CD4-positive, alpha-beta T cell treated with Interleukin-6 for 4 hours (primary cell): ENCODE data around the gene PRR35.

ENCODE experiments used
- DNase-seq: peaks from one replicate; pipeline ENCODE4 v3.0.0-alpha.2; 2020; ENCODE audit warnings: mixed read lengths

Gene PRR35

GRCh38 chr16:549544-550263 is 10.5 kb upstream of the PRR35 start:
- DNase-seq: no peak

DNA sequence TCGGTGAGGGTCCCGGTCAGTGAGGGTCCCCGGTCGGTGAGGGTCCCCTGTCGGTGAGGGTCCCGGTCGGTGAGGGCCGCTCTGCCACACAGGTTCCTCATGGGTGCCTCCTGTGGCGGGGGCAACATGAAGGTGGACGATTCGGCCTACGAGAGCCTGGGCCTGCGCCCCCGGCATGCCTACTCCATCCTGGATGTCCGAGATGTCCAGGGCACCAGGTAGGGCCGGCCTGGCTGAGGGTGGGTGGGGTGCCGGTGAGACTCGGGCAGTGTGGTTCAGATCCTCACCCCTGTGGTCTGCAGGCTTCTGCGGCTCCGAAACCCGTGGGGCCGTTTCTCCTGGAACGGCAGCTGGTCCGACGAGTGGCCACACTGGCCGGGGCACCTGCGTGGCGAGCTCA is 9.0 kb upstream of the PRR35 start:
- no peak for DNase-seq

GRCh38 chr16:552171-552570 is 8.0 kb upstream of the PRR35 start:
- DNase-seq: no peak

DNA sequence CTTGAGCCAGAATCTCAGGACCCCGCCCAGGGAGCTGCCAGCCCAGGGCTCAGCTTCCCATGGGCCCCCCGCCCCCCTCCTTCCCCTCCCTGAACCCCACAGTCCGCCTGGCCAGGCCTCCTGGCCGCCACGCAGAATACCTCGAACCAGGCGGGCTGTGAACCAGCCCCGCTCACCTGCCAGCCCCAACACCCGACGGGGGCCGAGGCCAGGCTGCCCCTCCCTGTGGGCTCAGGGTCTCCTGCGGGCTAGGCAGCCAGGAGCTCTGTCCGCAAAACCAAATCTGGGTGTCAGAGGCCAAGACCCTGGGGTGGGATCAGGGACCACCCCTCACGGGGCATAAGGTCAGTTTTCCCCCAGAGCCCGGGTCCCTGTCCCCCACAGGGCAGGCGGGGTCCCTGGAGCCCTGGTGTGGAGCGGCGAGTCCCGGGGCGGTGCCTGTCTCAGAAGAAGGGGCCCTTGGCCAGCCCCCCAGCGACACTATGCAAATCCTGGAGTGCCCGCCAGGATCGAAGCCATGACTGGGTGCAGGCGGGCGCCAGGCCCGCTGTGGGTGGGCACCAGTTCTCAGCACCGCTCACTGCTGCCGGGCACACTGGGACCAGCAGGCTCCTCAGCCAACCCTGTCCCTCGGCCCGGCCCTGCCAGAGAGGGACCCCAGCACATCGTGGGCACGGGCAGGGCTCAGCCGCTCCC is 6.4 kb upstream of the PRR35 start:
- DNase-seq: no peak

DNA sequence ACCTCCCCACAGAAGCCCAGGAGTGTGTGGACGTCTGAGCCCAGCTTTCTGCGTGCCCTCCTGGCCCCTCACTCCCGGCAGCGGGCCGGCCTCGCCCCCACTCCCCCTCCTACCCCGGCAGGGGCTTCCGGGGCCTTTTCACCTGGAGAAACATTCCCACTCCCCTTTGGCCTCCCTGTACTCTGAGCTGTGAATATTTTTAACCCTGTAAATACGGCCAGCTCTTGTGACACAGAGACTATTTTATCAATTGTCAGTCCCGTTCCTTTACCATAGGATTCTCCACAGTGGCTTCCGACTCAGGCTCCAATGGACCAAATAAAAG is 5.9 kb upstream of the PRR35 start:
- no peak for DNase-seq

- no peak for DNase-seq
Measured at GRCh38 chr16:554640-555365, 5.4 kb upstream of the PRR35 start.

GRCh38 chr16:555528-556473 is 4.4 kb upstream of the PRR35 start:
- no peak for DNase-seq

GRCh38 chr16:556474-557173 is 3.6 kb upstream of the PRR35 start:
- DNase-seq: no peak

- no peak for DNase-seq
Measured at GRCh38 chr16:557463-558297, 2.5 kb upstream of the PRR35 start.

- DNase-seq: no peak
Measured at GRCh38 chr16:558298-559020, 1.7 kb upstream of the PRR35 start.

DNA sequence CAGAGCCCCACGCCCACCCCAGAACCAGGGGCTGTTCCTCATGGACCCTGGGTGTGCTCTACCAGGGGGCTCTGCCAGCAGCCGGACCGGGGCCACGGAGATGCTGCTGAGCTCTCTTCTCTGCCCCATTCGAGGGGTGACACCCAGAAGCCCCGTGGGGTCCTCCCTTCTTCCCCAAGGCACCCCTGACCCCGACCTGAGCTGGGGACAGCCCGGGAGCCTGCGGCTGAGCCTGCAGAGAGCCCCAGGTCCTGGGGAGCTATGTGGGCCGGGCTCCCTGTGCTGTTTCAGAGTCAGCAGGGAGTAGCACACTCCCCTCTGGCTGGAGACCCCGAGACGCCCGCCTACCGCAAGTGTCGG is 1.2 kb upstream of the PRR35 start:
- DNase-seq: no peak

GRCh38 chr16:559411-560203 is 587 bp upstream of the PRR35 start:
- no peak for DNase-seq

DNA sequence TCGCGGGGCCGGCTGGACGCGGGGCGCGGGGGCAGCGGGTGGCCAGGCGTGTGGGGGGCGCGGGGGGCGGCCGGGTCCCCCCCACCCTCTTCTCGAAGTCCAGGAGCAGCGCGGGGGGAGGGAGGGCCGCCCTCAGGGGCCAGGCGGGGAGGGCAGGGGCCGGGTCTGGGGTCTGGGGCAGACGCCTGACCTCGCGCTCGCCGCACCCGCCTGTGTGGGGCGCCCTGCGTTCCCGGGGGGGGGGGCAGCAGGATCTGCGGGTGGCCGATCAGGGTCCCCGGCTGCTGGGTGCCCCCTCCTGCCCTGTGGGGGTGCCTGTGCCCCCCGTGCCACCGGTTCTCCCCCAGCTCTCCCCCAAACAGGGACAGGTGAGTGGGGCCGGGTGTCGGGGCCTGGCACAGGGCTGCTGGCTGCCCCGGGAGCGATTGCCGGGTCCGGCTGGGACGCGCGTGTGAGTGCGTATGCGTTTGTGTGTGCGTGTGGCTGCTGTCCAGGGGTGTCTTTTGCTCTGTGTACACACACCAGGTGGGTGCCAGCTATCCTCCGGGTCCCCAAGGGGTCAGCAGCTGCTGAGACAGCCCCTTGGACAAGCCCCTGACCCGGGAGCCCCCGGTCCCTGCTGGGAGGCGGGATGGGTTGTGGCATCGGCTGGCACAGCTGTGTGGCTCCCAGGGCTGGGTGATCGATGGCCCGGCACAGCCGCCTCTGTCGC is 663 bp downstream of the PRR35 start:
- no peak for DNase-seq

GRCh38 chr16:561413-561794 is 1.2 kb downstream of the PRR35 start:
- DNase-seq: no peak

DNA sequence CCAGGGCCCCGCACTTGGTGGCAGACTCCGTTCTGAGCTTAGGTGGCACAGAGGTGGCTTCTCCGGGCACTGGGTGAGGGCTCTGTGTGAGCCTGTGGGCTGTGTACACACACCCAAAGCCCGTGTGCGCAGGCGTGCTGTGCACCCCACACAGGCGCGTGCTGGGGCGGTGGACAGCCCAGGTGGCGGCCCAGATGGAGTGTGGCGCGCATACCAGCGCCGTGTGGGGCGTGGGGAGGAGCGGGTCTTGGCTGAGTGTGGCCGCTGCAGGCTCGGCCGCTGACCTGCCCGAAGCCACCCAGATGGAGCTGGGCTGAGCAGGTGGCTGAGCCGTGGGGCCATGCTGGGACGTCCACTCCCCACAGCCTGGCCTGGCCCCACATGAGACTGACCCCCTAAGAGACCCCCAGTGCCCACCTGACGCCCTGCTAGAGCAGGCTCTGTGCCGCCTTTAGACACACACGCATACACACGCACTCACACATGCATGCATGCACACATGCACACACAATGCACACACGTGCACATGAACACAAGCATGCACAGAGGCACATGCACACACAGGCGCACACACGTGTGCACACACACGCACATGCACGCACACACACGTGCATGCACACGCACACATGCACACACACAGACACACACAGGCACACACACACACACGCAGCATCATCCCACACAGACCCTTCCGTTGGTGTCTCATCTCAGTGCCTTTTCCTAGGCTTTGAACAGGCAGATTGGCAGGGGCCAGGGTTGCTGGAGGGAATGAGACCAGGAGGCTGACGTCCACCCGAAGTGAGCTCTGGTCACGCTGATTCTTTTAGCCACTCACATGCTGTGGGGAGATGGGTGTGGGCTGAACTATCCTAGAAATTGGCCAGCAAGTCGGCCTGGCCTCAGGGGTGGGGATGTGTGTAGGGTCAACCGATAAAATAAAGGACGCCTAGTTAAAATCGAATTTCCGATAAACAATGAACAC is 2.1 kb downstream of the PRR35 start:
- no peak for DNase-seq

- DNase-seq: no peak
Measured at GRCh38 chr16:563072-563644, 3.0 kb downstream of the PRR35 start.

DNA sequence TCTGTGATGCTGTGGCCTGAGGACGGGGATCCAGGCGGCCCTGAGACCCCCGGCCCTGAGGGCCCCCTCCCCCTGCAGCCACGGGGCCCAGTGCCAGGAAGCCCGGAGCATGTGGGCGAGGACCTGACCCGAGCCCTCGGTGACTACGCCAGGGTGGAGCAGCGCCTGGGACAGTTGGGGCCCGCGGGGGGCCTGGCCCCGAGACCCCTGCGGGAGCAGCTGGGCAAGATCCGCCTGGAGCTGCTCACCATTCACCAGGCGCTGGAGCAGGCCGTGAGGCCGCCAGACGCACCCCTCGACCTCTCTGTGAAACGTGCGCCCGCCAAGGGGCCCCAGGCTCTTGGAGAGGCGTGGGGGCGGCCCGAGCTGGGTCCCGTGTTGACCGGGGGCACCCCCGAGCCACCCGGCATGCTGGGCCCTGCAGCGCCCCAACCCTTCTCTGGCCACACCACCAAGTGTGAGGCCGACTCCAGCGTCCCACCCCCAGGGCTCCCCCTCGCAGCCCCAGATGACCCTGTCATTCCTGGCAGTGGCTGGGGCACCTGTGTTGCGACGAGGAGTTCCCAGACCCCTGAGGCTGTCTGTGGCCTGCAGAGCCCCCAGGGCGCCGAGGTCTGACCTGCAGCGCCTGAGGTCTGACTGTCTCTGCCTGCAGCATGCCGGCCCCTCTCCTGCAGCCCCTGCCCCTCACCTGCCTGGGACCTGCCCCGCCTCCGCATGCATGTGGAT is 4.7 kb downstream of the PRR35 start:
- no peak for DNase-seq
